DMS53 (cell line): ENCODE results near the gene ITGA2.
"Not testable (repeated sequence)": the region's sequence is repeated elsewhere in the genome, so short reads cannot be mapped to it uniquely, and the experiment has no call there.

Experiments
- DNase-seq: peaks from one replicate; lab custom pipeline; 2025; lab: John Stamatoyannopoulos, UW

The ITGA2 gene

GRCh38 chr5:53099546-53099945, 110.4 kb downstream of the ITGA2 start:
- DNase-seq = no peak

GRCh38 chr5:53100606-53101005, 111.5 kb downstream of the ITGA2 start:
- DNase-seq = no peak

GRCh38 chr5:53105611-53106300, 116.6 kb downstream of the ITGA2 start:
- DNase-seq = no peak

- peak; percentile 54 for DNase-seq
Observed at GRCh38 chr5:53109056-53109442, 119.9 kb downstream of the ITGA2 start.

DNA sequence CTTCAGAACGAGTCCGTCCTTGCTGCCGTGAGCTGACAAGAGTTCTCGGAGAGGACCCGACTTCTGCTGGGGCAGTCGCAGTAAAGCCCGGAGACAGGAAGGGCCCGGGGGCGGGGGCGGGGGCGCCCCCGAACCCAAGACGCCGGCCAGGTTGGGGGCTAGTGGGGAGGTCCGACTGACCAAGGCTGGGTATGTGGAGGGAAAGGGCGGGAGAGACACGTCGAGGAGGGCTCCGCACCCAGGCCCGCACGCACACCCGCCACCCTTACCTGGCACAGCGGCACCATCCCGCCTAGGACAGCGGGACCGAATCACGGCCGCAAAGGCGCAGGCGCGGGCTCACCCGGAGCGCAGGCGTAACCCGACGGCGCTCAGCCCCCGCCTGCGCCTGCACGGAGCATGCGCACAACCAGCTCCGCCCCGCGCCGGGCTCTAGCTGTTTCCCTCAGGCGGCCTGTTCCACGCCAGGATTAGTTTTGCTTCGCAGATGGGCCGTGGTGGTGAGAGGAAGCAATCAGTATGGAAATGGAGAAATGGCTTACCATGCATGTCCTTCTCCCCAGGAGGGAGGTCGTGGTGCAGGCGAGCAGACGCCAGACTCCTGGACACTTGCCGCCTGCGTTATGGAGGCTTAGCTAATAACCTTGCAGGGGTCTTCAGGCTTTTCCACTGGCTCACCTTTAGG, 120.4 kb downstream of the ITGA2 start, which contains the start of gene MOCS2:
TSS of gene MOCS2 (minus strand) at position 315 of the 685 bp plus-strand sequence. CDS start 2,583 bp downstream, outside the sequence.
- DNase-seq = peak; percentile 96

GRCh38 chr5:53110156-53110555, 121.0 kb downstream of the ITGA2 start:
- DNase-seq = peak; percentile 19

DNA sequence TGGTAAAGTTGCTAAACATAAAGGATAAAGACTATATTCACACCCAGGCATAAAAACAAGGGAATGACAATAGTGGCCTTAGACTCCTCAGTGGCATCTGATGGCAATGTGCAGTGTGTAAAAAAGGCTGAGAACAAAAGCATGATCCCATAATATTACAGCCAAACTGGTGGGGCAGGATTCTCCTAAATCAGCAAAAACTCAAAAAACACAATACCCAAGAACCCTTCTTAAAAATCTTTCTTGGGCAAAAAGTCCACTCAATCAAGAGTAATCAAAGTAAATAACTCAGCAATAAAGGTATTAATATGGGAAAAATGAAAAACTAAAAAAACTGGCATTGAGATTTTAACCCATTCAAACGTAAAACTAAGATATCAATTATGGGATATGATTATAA, 122.0 kb downstream of the ITGA2 start:
- no peak for DNase-seq

- not testable (repeated sequence) for DNase-seq
Observed at GRCh38 chr5:53112307-53112706, 123.2 kb downstream of the ITGA2 start.

DNA sequence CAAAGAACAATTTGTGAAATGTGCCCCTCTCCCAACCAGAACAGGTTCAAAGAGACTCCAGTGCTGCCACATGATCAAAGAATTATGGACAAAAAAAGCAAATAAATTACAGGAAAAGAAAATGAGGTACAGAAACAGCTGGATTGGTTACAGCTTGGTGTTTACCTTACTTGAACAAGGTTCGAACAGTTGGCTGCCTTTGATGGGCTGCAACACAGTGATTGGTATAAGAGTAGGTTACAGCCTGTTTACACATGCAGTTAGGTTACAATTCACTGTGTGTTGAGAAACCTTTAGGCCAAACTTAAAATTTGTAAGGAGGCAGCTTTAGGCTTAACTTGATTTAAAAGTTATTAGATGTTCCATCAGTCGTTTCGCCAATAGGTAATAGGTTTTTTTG, 123.8 kb downstream of the ITGA2 start:
- DNase-seq = no peak

- DNase-seq = no peak
Observed at GRCh38 chr5:53113947-53114346, 124.8 kb downstream of the ITGA2 start.

DNA sequence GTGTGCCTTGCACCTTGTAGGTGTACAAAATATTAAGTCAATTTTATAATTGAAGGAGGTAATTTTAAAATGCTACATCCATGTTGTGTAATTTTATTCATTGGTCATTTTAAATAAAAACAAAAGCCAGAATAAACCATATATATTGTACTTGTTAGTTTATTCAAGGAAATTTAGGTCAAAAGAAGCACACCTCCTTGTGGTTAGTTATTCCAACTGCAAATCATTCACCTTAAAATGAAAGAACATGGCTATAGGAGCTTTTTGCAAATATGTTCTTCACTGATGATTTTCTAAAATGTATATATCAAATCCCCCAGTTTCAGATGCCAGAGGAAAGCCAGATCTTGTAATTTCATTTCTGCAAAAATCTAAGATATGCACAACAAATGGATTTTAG, 125.8 kb downstream of the ITGA2 start:
- peak; percentile 33 for DNase-seq

DNA sequence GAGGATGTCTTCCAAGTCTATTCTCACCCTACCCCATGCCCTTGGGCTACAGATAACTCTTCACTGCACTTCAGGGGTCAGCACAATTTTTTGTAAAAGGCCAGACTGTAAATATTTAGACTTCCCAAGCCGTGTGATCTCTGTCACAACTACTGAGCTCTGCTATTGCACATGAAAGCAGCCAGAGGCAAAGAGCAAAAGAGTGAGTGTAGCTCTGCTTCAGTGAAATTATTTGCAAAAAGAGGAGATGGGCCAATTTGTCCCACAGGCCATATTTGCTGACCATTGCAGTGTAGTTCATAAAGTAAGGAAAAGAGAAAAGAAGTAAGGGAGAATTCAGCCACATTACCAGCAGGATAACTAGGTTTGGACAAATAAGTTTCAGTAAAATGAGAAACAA, 127.4 kb downstream of the ITGA2 start:
- DNase-seq = no peak

DNA sequence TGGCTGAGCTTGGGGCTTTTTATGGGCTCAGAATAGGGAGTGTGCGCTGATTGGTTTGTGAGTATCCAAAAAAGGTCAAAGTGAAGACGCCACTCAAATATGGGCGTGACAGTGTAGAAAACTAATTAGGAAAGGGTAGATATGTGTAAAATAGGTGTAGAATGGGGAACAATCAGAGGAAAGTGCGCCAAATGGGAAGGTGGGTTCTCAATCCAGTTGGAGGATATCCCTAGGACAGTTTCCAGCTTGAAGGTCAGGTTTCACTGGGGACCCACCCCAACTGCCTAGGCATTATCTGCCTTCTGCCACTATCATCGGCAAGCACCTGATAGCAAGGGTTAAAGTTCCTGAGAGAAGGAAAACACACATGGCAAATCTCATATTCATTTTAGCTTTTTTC, 129.7 kb downstream of the ITGA2 start:
- DNase-seq = no peak

- DNase-seq = no peak
Observed at GRCh38 chr5:53120165-53120564, 131.0 kb downstream of the ITGA2 start.

DNA sequence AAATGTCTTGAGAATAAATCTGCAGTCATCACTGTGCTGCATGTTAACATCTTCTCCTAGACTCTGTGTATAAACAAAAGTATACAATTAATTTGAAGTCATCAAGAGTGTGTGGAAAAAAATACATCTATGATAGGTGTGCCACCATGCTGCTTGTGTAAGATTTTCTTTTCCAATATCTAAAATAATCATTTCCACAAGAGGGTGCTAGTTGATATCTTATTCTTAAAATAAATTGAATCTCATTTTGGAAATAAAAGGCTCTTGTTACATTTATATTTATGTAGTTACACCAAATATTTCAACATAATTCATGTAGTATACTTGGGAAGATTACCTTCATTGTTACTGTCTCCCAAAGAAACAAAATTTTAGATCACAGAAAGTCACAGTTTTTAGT, 134.6 kb downstream of the ITGA2 start:
- DNase-seq = peak; percentile 4

DNA sequence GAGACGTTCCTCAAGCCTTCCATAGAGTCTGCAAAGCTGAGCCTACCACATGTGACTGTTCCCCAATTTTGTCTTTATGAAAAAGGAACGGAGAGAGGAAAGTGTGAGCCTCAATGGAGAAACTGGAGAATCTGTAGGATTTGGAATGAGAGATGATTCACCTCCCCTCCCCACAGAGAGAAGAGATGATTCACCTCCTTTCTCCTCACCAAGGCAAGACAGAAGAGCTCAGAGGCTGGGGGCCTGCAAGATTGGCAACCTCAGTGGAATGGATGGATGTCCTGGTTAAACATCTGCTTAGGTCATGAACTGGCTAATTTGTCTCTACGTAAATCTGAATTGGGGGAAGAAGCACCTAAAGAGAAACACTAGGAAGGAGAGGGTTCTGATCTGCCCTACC, 137.4 kb downstream of the ITGA2 start:
- DNase-seq = no peak

DNA sequence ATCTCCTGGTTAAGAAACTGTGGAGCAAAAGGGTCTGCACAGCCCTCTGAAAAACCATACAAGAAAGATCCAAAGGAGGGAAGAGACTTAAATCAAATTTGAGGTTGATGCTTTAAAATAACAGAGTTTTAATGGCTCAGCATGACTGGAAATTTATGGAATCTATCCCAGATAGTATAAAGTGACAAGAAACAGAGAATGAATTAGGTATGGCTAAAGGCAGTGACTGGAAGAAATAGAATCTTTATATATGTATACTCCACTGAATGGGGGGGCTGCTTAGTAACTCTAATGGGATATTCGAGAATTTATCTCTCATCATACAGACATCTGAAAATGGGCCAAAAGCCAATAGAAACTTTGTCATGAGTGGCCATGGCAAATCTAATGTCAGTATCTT, 138.0 kb downstream of the ITGA2 start:
- DNase-seq = no peak

DNA sequence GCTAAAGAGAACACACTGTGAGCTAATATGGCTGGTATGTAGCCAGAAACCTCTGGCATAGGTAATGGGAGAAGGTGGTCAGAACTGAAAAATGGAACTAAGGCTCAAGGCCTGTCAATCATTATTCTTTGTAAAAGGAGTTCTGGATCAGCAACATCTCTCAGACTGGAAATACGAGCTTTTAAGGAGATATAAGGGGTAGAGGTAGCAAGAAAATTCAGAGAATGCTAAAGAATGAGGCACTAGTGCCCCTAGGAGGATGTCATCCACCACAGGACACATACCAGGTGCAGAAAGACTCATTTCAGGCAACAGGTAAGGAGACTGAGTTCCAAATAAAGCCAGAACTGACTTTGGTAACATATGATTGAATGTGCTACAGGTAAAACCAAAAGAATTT, 139.3 kb downstream of the ITGA2 start:
- no peak for DNase-seq

GRCh38 chr5:53130266-53130665, 141.1 kb downstream of the ITGA2 start:
- no peak for DNase-seq

GRCh38 chr5:53133020-53133419, 143.9 kb downstream of the ITGA2 start:
- no peak for DNase-seq
